ENCODE results near the gene P2RY14. TPM values are rescaled to one million over a fixed set of nuclear protein-coding genes. Genes with fewer than 3 reads are reported as not detected.

Gene P2RY14
- total and polyA plus RNA-seq, 12 donors: 0.17 to 2.4 (median 0.57) TPM; not detected in 1

GRCh38 chr3:151297429-151297828 is 19.1 kb upstream of the P2RY14 start:
- Histone ChIP-seq H3K9me3 (replicated peaks in 1 of 3) (no peaks in the 10 kb centered on the region), H3K27ac (no peak overlapping the region), H3K4me1 (replicated peaks in 1 of 2) (no peaks in the 10 kb centered on the region), H3K4me3 (no peak overlapping the region), H3K36me3 (replicated peaks in 1 of 2) (no peaks in the 10 kb centered on the region), H3K27me3 (no peaks in the 10 kb centered on the region)
- intact Hi-C loops (cut with DNase I): no loop called here
- DNase-seq: no peak
- TF ChIP-seq CTCF (IDR thresholded peaks at IDR 0.05) (no peak), POLR2A (IDR thresholded peaks at IDR 0.05) (no peak)
- WGBS, 4 donors: 42 to 88% (median 68%) methylated on average over 2 of the region's 2 CpGs

GRCh38 chr3:151296226-151296625 is 17.9 kb upstream of the P2RY14 start:
- H3K27ac ChIP-seq: no peak overlapping the region
- no peak overlapping the region for H3K4me3 ChIP-seq
- H3K4me1 ChIP-seq (replicated peaks in 1 of 2): no peaks in the 10 kb centered on the region
- TF ChIP-seq POLR2A (IDR thresholded peaks at IDR 0.05): no peak
- TF ChIP-seq CTCF (IDR thresholded peaks at IDR 0.05): no peak
- DNase-seq: no peak
- H3K36me3 ChIP-seq (replicated peaks in 1 of 2): no peaks in the 10 kb centered on the region
- intact Hi-C loops (cut with DNase I): no loop called here
- H3K27me3 ChIP-seq: no peaks in the 10 kb centered on the region
- 78 to 94% (median 91%) methylated on average over 3 of the region's 3 CpGs for WGBS, 4 donors
- H3K9me3 ChIP-seq (replicated peaks in 1 of 3): no peaks in the 10 kb centered on the region

- intact Hi-C loops (cut with DNase I): no loop called here
- Histone ChIP-seq H3K9me3 (replicated peaks in 1 of 3) (no peaks in the 10 kb centered on the region), H3K4me3 (no peak overlapping the region), H3K27me3 (no peaks in the 10 kb centered on the region), H3K4me1 (replicated peaks in 1 of 2) (no peaks in the 10 kb centered on the region), H3K36me3 (replicated peaks in 1 of 2) (no peaks in the 10 kb centered on the region), H3K27ac (no peak overlapping the region)
- 79 to 84% (median 82%) methylated on average over 6 of the region's 6 CpGs for WGBS, 4 donors
- DNase-seq: no peak
- TF ChIP-seq POLR2A (IDR thresholded peaks at IDR 0.05) (no peak), CTCF (IDR thresholded peaks at IDR 0.05) (no peak)
Observed at GRCh38 chr3:151293127-151293526, 14.8 kb upstream of the P2RY14 start.

- 45 to 65% (median 55%) methylated on average over 3 of the region's 3 CpGs for whole genome bisulfite sequencing, 4 donors
- no peaks in the 10 kb centered on the region for H3K27me3 ChIP-seq
- intact Hi-C loops (cut with DNase I): no loop called here
- H3K4me1 ChIP-seq (replicated peaks in 1 of 2): no peaks in the 10 kb centered on the region
- TF ChIP-seq POLR2A (IDR thresholded peaks at IDR 0.05): no peak
- TF ChIP-seq CTCF (IDR thresholded peaks at IDR 0.05): peak; percentile 21 to 59 (median 50)
- no peak overlapping the region for H3K4me3 ChIP-seq
- H3K9me3 ChIP-seq (replicated peaks in 1 of 3): no peaks in the 10 kb centered on the region
- no peaks in the 10 kb centered on the region for H3K36me3 ChIP-seq (replicated peaks in 1 of 2)
- no peak overlapping the region for H3K27ac ChIP-seq
- DNase-seq: no peak
Observed at GRCh38 chr3:151290673-151291072, 12.3 kb upstream of the P2RY14 start.
